Hepatocyte (in vitro differentiated cells): Measurements from ENCODE around the gene KCNQ4. TPM values are rescaled to one million over a fixed set of nuclear protein-coding genes. Genes with fewer than 3 reads are reported as not detected.

Source experiments
- DNase-seq: peaks from one replicate; pipeline ENCODE4 v3.0.0-alpha.2; 2016; ENCODE audit warnings: low spot score
- H2AFZ ChIP-seq: fragments of 200-600 bp; sonication (generic); 2 replicates; pipeline ENCODE4 v1.6.0; 2016; ENCODE audit warnings: antibody characterized with exemption, mild to moderate bottlenecking
- H3K27ac ChIP-seq: fragments of 200-600 bp; sonication (generic); 2 replicates; pipeline ENCODE4 v1.5.1; 2016; ENCODE audit warnings: mild to moderate bottlenecking
- H3K27me3 ChIP-seq: fragments of 200-600 bp; sonication (generic); 2 replicates; pipeline ENCODE4 v1.6.1; 2016
- H3K36me3 ChIP-seq: fragments of 200-600 bp; sonication (generic); replicated peaks from 2 replicates; pipeline ENCODE4 v1.5.1; 2016; ENCODE audit warnings: low read depth; ENCODE audit not compliant: insufficient read depth
- H3K4me1 ChIP-seq: fragments of 200-600 bp; sonication (generic); 2 replicates; pipeline ENCODE4 v1.5.1; 2016; ENCODE audit warnings: mild to moderate bottlenecking, moderate library complexity; ENCODE audit not compliant: insufficient read depth
- H3K4me2 ChIP-seq: fragments of 200-600 bp; sonication (generic); 2 replicates; pipeline ENCODE4 v1.6.0; 2016
- H3K4me3 ChIP-seq: fragments of 200-600 bp; sonication (generic); 2 replicates; pipeline ENCODE4 v1.5.1; 2016; ENCODE audit warnings: mild to moderate bottlenecking
- H3K79me2 ChIP-seq: fragments of 200-600 bp; sonication (generic); 2 replicates; pipeline ENCODE4 v1.6.0; 2017; ENCODE audit warnings: mild to moderate bottlenecking
- H3K9me2 ChIP-seq: fragments of 200-600 bp; sonication (generic); replicated peaks from 2 replicates; pipeline ENCODE4 v1.6.0; 2017; ENCODE audit warnings: mild to moderate bottlenecking; ENCODE audit not compliant: insufficient read depth
- H3K9me3 ChIP-seq: fragments of 200-600 bp; sonication (generic); 2 replicates; pipeline ENCODE4 v1.5.1; 2016; ENCODE audit warnings: low read depth, mild to moderate bottlenecking
- H4K20me1 ChIP-seq: fragments of 200-600 bp; sonication (generic); 2 replicates; pipeline ENCODE4 v1.6.0; 2016; ENCODE audit warnings: mild to moderate bottlenecking; ENCODE audit not compliant: insufficient read depth, poor library complexity, severe bottlenecking
- EZH2 ChIP-seq: fragments of 200-600 bp; sonication (generic); IDR thresholded peaks from 2 replicates; pipeline ENCODE4 v1.6.1; 2016; ENCODE audit warnings: antibody characterized with exemption, mild to moderate bottlenecking, borderline replicate concordance
- EZH2phosphoT487 ChIP-seq: fragments of 200-600 bp; sonication (generic); IDR thresholded peaks from one replicate; pipeline ENCODE4 v1.6.1; 2018; ENCODE audit warnings: antibody characterized with exemption, mild to moderate bottlenecking, low read depth, moderate library complexity; ENCODE audit not compliant: unreplicated experiment, severe bottlenecking
- WGBS: methylation state at CpG from one replicate; pipeline ENCODE4 v1.1.6; 2016; ENCODE audit warnings: low lambda C conversion rate; ENCODE audit errors: missing lambda C conversion rate; 5-methylcytosine and 5-hydroxymethylcytosine counted together
- polyA plus RNA-seq: library from polyadenylated mRNA; unstranded; fragments of >200 nt; fragmentation: Nextera tagmentation; extraction: Ambion mirVana; gene quantifications from 2 replicates; pipeline ENCODE4 v1.2.1, GENCODE V29; 2016
- total RNA-seq: library from RNA; depleted of rRNA; stranded (reverse); fragments of >200 nt; gene quantifications from 2 replicates; pipeline ENCODE4 v1.2.3, GENCODE V29; 2014
- TF ChIP-seq, protein P1 (sequence below): fragments of 200-600 bp; sonication (generic); IDR thresholded peaks from 2 replicates; pipeline ENCODE4 v1.5.1; 2016; ENCODE audit warnings: antibody characterized with exemption, mild to moderate bottlenecking; ENCODE audit not compliant: poor library complexity

KCNQ4 gene
- total and polyA plus RNA-seq, 2 experiments from 2014 or later = not detected

DNA sequence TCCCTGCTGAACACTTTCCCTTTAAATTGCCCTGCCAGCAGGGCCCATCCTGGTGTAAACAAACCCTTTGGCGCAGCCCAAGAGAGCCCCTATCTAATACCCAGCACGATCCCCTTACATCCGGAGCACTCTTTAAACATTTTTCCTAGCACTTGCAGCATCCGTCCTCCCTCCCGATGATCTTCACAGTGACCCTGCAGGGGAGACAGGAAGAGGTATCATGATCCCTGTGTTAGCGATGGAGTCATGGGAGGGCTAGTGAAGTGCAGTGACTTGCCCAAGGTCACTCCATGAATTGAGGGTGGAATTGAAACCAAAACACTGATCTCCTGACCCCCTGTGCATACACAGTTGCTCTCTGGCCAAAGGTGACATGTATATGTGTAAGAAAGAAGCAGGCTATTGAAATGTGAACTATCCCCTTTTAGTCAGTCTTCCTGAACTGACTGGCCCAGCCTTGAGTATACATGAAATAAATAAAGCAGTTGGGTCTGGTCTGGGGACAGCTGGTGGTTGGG is 9.8 kb upstream of the KCNQ4 start:
- Histone ChIP-seq H3K4me1 (peaks cover 7% of the 10 kb centered on the region), H3K9me3 (no peaks in the 10 kb centered on the region), H3K9me2 (no peaks in the 10 kb centered on the region), H3K4me2 (no peak overlapping the region), H3K4me3 (no peak overlapping the region), H3K79me2 (no peaks in the 10 kb centered on the region), H3K27ac (no peak overlapping the region), H2AFZ (no peak overlapping the region), H3K36me3 (no peaks in the 10 kb centered on the region), H4K20me1 (no peaks in the 10 kb centered on the region), H3K27me3 (no peaks in the 10 kb centered on the region)
- TF ChIP-seq EZH2phosphoT487 = no peak
- TF ChIP-seq EZH2 = no peak
- TF ChIP-seq, protein P1, sequence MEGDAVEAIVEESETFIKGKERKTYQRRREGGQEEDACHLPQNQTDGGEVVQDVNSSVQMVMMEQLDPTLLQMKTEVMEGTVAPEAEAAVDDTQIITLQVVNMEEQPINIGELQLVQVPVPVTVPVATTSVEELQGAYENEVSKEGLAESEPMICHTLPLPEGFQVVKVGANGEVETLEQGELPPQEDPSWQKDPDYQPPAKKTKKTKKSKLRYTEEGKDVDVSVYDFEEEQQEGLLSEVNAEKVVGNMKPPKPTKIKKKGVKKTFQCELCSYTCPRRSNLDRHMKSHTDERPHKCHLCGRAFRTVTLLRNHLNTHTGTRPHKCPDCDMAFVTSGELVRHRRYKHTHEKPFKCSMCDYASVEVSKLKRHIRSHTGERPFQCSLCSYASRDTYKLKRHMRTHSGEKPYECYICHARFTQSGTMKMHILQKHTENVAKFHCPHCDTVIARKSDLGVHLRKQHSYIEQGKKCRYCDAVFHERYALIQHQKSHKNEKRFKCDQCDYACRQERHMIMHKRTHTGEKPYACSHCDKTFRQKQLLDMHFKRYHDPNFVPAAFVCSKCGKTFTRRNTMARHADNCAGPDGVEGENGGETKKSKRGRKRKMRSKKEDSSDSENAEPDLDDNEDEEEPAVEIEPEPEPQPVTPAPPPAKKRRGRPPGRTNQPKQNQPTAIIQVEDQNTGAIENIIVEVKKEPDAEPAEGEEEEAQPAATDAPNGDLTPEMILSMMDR = no peak
- DNase-seq = no peak
- 54% methylated on average over 6 of the region's 6 CpGs for WGBS

DNA sequence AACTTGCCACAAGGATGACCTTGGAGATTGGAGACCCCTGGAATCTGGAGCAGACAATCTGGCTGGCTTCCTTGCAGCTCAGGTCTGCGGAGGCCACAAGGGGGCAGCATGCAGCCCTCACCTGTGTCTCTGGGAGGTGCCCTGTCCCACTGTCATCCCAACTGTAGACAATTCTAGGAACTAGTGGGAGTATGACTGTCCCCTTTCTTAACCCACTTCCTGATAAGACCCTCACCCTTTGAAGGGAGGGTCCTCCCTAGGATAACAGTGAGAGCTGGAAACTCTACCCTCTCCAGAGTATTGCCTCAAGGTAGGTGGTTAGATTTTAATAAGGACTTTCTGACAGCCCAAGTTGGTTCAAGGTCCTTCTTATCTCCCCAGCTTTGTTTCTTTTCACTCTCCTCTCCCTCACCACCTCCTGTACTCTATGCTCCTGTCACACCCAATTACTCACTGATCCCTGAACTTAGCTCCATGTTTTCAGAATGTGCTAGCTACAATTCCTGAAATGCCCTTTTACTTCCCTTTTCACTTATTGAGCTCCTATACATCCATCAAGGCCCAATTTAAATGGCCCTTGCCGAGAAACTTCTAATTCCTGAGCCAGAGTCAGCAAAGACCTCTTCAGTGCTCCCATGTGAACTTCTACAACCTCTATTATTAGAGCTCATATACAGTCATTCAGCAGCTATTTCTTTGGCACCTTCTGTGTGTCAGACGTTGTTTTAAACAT is 9.2 kb upstream of the KCNQ4 start:
- Histone ChIP-seq H3K4me2 (no peak overlapping the region), H3K4me3 (no peak overlapping the region), H3K79me2 (no peaks in the 10 kb centered on the region), H2AFZ (no peak overlapping the region), H3K27ac (no peak overlapping the region), H4K20me1 (no peaks in the 10 kb centered on the region), H3K4me1 (peaks cover 7% of the 10 kb centered on the region), H3K36me3 (no peaks in the 10 kb centered on the region), H3K27me3 (no peaks in the 10 kb centered on the region), H3K9me2 (no peaks in the 10 kb centered on the region), H3K9me3 (no peaks in the 10 kb centered on the region)
- peak; percentile 67 for DNase-seq
- WGBS = 43% methylated on average over 3 of the region's 3 CpGs
- TF ChIP-seq EZH2 (no peak), EZH2phosphoT487 (no peak)
- TF ChIP-seq, protein P1 = peak; percentile 63

DNA sequence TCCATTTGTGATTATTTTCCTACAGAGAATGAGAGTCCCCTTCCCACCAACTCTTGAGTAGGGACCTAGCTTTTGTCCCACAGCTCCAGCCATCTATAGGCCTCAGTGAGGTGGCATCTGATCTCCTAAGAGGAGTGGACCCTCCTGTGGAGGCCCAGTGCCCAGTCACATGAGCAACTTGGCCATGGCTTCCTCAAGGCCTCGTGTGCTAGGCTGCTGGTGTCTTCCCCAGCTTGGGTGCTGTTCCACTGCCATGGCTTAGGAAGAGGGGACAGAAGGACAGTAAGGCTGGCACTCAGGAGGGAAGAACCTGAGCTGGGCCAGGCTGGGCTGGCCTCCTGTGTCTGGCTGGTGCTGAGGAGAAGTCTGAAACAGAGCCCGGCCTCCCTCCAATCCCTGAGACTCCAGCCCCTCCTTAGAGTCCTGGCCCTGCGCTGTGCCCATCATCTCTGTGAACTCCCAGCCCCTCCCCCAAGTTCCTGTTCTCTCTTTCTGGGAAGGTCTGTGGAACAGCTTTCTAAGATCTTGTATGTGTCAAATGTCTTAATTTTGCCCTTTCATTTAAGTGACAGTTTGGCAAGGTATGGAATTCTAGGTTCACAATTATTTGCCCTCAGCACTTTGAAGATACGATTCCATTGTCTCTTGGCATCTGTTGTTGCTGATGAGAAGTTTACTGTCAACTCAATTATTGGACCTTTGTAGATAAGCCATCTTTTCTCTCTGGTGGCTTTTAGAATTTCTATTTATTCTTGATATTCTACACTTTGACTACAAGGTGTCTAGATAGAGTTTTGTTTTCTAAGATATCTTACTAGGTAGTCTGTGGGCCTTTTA is 7.1 kb upstream of the KCNQ4 start:
- peaks cover 1% of the 10 kb centered on the region for H3K27me3 ChIP-seq

More for the DNA sequence above, 7.1 kb upstream of the KCNQ4 start:
- no peaks in the 10 kb centered on the region for H3K36me3 ChIP-seq
- TF ChIP-seq, protein P1 = no peak
- no peak for TF ChIP-seq EZH2phosphoT487
- TF ChIP-seq EZH2 = no peak
- no peak overlapping the region for H2AFZ ChIP-seq
- no peak for DNase-seq
- H3K9me2 ChIP-seq = no peaks in the 10 kb centered on the region
- H3K4me2 ChIP-seq = no peak overlapping the region
- no peak overlapping the region for H3K27ac ChIP-seq
- peaks cover 7% of the 10 kb centered on the region for H3K4me1 ChIP-seq
- H3K4me3 ChIP-seq = no peak overlapping the region
- H4K20me1 ChIP-seq = no peaks in the 10 kb centered on the region
- H3K79me2 ChIP-seq = no peaks in the 10 kb centered on the region
- over 99% methylated on average over 4 of the region's 4 CpGs for WGBS
- no peaks in the 10 kb centered on the region for H3K9me3 ChIP-seq
